HCT116 (cell line): Measurements from ENCODE around the gene ACACA.

Experiments
- EGR1 ChIP-seq: IDR thresholded peaks from 2 replicates; pipeline ENCODE4 v1.6.1; 2012; ENCODE audit warnings: low read depth
- EZH2 ChIP-seq: fragments of 200-600 bp; sonication (generic); IDR thresholded peaks from 2 replicates; pipeline ENCODE4 v1.6.1; 2017; ENCODE audit warnings: antibody characterized with exemption, mixed run types
- MAX ChIP-seq: IDR thresholded peaks from 2 replicates; pipeline ENCODE4 v1.6.1; 2012
- POLR2A ChIP-seq: IDR thresholded peaks from 2 replicates; pipeline ENCODE4 v1.7.0; 2011; ENCODE audit warnings: borderline replicate concordance; ENCODE audit not compliant: insufficient read depth, insufficient read length; ENCODE audit errors: extremely low read depth
- POLR2AphosphoS5 ChIP-seq: IDR thresholded peaks from 2 replicates; pipeline ENCODE4 v1.6.1; 2011; ENCODE audit warnings: mild to moderate bottlenecking, low read depth, low read length, moderate library complexity
- RAD21 ChIP-seq: IDR thresholded peaks from 2 replicates; pipeline ENCODE4 v1.6.1; 2012; ENCODE audit warnings: low read depth, mild to moderate bottlenecking
- SIN3A ChIP-seq: IDR thresholded peaks from 2 replicates; pipeline ENCODE4 v1.6.1; 2012; ENCODE audit warnings: low read depth
- SP1 ChIP-seq: IDR thresholded peaks from 2 replicates; pipeline ENCODE4 v1.6.1; 2012; ENCODE audit warnings: low read depth
- YY1 ChIP-seq: IDR thresholded peaks from 2 replicates; pipeline ENCODE4 v1.6.1; 2011; ENCODE audit warnings: low read length, low read depth, moderate library complexity, mild to moderate bottlenecking; ENCODE audit not compliant: insufficient replicate concordance; ENCODE audit errors: extremely low read depth
- ZBTB33 ChIP-seq: IDR thresholded peaks from 2 replicates; pipeline ENCODE4 v1.6.1; 2011; ENCODE audit warnings: mild to moderate bottlenecking, low read length, moderate library complexity; ENCODE audit not compliant: insufficient replicate concordance; ENCODE audit errors: extremely low read depth
- TF ChIP-seq, protein P1 (sequence below), 3 experiments: fragments of 200-600 bp in 1 of 3; sonication (generic) in 1 of 3; IDR thresholded peaks in 2 of 3; conservative IDR thresholded peaks in 1 of 3; 2 replicates each; pipeline ENCODE4 v1.5.1; 2012 to 2017; ENCODE audit warnings: low read depth in 2 of 3, low read length in 2 of 3, antibody characterized with exemption in 1 of 3, borderline replicate concordance in 1 of 3, control low read depth in 1 of 3, mild to moderate bottlenecking in 1 of 3, mixed read lengths in 1 of 3, mixed run types in 1 of 3, moderate library complexity in 1 of 3; ENCODE audit not compliant: insufficient read depth in 1 of 3
- TF ChIP-seq, protein P2 (sequence below): IDR thresholded peaks from 2 replicates; pipeline ENCODE4 v1.6.1; 2012; ENCODE audit warnings: low read depth
- TF ChIP-seq, protein P3 (sequence below): IDR thresholded peaks from 2 replicates; pipeline ENCODE4 v1.6.1; 2012

GRCh38 chr17:37327341-37328090, 79.1 kb downstream of the ACACA start:
- TF ChIP-seq, protein P1, sequence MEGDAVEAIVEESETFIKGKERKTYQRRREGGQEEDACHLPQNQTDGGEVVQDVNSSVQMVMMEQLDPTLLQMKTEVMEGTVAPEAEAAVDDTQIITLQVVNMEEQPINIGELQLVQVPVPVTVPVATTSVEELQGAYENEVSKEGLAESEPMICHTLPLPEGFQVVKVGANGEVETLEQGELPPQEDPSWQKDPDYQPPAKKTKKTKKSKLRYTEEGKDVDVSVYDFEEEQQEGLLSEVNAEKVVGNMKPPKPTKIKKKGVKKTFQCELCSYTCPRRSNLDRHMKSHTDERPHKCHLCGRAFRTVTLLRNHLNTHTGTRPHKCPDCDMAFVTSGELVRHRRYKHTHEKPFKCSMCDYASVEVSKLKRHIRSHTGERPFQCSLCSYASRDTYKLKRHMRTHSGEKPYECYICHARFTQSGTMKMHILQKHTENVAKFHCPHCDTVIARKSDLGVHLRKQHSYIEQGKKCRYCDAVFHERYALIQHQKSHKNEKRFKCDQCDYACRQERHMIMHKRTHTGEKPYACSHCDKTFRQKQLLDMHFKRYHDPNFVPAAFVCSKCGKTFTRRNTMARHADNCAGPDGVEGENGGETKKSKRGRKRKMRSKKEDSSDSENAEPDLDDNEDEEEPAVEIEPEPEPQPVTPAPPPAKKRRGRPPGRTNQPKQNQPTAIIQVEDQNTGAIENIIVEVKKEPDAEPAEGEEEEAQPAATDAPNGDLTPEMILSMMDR (IDR thresholded peaks at IDR 0.05 in 2 of 3, conservative IDR thresholded peaks at IDR 0.05 in 1 of 3; ENCODE audit: borderline replicate concordance in 1 of 3, insufficient read depth in 1 of 3, low read depth in 2 of 3, low read length in 2 of 3): no peak
- TF ChIP-seq ZBTB33 (no peak), POLR2A (no peak), MAX (no peak), EGR1 (no peak), EZH2 (no peak), SIN3A (no peak), SP1 (no peak), YY1 (no peak), RAD21 (no peak), POLR2AphosphoS5 (no peak)
- TF ChIP-seq, protein P2, sequence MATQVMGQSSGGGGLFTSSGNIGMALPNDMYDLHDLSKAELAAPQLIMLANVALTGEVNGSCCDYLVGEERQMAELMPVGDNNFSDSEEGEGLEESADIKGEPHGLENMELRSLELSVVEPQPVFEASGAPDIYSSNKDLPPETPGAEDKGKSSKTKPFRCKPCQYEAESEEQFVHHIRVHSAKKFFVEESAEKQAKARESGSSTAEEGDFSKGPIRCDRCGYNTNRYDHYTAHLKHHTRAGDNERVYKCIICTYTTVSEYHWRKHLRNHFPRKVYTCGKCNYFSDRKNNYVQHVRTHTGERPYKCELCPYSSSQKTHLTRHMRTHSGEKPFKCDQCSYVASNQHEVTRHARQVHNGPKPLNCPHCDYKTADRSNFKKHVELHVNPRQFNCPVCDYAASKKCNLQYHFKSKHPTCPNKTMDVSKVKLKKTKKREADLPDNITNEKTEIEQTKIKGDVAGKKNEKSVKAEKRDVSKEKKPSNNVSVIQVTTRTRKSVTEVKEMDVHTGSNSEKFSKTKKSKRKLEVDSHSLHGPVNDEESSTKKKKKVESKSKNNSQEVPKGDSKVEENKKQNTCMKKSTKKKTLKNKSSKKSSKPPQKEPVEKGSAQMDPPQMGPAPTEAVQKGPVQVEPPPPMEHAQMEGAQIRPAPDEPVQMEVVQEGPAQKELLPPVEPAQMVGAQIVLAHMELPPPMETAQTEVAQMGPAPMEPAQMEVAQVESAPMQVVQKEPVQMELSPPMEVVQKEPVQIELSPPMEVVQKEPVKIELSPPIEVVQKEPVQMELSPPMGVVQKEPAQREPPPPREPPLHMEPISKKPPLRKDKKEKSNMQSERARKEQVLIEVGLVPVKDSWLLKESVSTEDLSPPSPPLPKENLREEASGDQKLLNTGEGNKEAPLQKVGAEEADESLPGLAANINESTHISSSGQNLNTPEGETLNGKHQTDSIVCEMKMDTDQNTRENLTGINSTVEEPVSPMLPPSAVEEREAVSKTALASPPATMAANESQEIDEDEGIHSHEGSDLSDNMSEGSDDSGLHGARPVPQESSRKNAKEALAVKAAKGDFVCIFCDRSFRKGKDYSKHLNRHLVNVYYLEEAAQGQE: no peak
- TF ChIP-seq, protein P3, sequence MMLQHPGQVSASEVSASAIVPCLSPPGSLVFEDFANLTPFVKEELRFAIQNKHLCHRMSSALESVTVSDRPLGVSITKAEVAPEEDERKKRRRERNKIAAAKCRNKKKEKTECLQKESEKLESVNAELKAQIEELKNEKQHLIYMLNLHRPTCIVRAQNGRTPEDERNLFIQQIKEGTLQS: no peak
